GM10847 (cell line): Measurements from ENCODE around the gene NUDT21.
A peak's percentile ranks its signal among the peaks of the same experiment; 100 is the strongest.

Source experiments
- POLR2A ChIP-seq: IDR thresholded peaks from 2 replicates; pipeline ENCODE4 v1.6.1; 2011; ENCODE audit not compliant: insufficient read length; ENCODE audit errors: extremely low read depth

Gene NUDT21

GRCh38 chr16:56450986-56451752, at the start of gene NUDT21, which contains the start of gene OGFOD1:
Gene NUDT21 (minus strand): TSS chr16:56451332. CDS start chr16:56451202, 130 bp downstream.
Gene OGFOD1 (plus strand): TSS chr16:56451554. CDS start chr16:56451613, 59 bp downstream.
- peak; percentile 61 for TF ChIP-seq POLR2A

GRCh38 chr16:56493815-56494214, 42.7 kb upstream of the NUDT21 start:
- no peak for TF ChIP-seq POLR2A

- TF ChIP-seq POLR2A: no peak
Measured at GRCh38 chr16:56493126-56493525, 42.0 kb upstream of the NUDT21 start.

DNA sequence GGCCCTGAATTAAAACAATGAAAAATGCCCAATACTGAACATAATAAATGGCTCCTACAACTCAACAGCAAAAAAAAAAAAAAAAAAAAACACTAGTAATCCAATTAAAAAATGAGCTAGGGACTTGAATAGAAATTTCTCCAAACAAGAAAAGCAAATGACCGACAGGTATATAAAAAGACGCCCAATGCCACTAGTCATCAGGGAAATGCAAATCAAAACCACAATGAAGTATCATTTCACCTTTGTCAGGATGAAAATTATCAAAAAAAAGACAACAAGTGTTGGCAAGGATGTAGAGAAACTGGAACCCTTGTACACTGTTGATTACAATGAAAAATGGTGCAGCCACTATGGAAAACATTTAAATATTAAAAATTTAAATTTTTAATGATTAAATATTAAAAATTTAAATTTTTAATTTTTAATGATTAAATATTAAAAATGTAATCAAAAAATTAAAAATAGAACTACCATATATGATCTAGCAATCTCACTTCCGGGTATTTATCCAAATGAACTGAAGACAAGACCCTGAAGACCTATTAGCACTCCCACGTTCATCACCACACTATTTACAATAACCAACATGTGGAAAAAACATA, 40.6 kb upstream of the NUDT21 start:
- TF ChIP-seq POLR2A: no peak

GRCh38 chr16:56488035-56488434, 36.9 kb upstream of the NUDT21 start:
- no peak for TF ChIP-seq POLR2A

GRCh38 chr16:56483394-56483793, 32.3 kb upstream of the NUDT21 start:
- no peak for TF ChIP-seq POLR2A

DNA sequence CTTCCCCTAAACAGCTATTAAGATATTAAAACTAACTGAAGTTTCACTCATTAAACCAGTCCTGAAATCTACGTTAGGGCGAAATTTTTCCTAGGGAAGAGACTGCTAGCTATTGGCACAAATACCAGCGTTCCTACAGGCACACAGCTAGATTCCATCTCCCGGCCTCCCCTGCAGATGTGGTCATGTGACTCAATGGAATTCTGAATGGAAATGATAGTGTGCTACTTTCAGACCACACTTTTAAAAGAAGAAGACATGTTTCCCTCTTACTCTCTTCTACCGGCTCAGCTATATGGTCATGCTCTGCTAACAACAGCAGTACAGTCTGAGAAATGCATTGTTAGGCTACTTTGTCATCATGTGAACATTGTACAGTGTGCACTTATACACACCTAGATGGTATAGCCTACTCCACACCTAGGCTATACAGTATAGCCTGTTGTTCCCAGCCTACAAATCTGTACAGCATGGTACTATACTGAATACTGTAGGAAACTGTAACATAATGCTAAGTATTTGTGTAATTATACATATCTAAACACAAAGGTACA, 31.6 kb upstream of the NUDT21 start:
- TF ChIP-seq POLR2A: no peak

GRCh38 chr16:56481468-56482122, 30.5 kb upstream of the NUDT21 start:
- TF ChIP-seq POLR2A: no peak

GRCh38 chr16:56480776-56481467, 29.8 kb upstream of the NUDT21 start:
- no peak for TF ChIP-seq POLR2A

DNA sequence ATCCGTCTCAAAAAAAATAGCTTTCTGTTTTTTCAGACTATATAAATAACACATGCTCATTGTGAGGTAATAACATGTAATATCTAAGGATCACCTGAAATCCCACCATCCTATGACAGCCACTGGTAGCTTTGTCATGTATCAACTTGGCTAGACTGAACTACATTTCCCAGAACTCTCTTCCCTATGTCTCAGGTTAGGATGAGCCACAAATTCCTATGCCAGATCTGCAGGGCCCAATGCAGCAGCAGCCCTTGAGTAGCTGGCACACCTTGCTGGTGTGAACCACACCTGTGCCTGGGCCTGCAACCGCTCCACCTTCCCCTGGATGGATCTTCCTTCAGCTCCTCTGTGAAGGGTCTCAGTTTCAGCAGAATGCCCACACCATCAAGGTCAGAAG, 28.3 kb upstream of the NUDT21 start:
- TF ChIP-seq POLR2A: no peak

DNA sequence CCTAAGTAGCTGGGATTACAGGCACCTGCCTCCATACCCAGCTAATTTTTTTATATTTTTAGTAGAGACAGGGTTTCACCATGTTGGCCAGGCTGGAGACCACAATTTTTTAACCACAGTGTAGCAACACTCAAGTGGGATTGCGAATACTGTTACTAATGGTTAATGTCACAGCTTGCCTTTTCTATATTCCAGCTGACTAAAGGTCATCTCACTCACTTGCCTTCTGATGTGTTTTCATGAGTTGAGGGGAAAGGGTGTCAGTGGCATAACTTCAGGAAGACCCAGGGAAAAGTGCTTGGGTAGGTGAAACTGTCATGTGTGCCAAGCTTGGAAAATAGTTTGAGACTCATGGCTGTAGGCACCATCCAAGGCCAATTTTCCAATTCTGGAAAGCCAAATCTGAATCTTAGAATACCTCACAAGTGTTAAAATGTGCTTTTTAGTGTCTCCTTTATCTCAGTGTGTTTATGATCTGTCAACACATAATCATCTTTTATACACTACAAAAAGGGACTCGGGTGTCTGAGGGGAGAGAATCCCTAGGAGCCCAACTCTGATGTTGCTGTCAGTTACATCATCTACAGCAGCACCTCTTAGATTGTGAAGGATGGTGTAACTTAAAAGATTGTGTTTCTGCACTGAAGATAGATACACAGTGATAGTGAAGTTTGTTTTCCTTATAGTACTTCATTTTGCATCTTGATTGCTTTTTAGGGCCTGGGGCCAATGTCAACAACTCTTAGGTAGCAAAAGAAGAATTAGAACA, 27.3 kb upstream of the NUDT21 start:
- TF ChIP-seq POLR2A: no peak

DNA sequence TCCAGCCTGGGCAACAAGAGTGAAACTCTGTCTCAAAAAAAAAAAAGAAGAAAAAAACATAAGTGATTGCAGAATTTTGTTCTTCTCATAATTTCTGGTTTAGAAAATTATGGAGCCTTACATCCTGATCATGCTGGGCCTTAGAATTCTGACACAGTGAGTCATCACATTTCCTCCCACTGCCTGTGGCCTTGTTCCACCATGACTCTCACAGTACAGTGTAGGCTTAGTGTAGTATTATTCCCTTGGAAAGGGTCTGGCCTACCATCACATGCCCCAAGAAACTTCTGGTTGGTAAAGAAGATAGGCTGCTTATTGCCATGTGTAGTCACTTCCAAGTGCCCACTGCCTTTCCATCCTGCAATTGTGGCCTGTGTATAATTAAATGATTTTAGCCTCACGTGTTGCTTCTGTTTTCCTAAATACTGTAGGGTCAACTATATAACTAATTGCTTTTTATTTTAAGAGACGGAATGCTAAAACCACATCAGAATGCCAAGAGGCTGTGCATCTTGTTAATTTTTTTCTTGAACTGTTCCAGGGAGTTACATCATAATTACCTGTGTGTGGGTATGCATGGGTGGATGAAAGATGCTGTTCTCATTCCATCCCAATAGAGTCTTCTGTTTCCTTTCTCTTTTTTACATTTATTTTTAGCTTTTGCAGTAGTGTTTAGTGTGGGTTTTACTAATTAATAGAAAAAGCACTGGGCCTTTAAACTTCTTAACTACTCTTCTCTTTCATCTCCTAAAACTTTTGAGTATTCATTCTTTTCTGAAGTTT, 26.2 kb upstream of the NUDT21 start:
- TF ChIP-seq POLR2A: no peak

GRCh38 chr16:56475201-56475600, 24.1 kb upstream of the NUDT21 start:
- no peak for TF ChIP-seq POLR2A

DNA sequence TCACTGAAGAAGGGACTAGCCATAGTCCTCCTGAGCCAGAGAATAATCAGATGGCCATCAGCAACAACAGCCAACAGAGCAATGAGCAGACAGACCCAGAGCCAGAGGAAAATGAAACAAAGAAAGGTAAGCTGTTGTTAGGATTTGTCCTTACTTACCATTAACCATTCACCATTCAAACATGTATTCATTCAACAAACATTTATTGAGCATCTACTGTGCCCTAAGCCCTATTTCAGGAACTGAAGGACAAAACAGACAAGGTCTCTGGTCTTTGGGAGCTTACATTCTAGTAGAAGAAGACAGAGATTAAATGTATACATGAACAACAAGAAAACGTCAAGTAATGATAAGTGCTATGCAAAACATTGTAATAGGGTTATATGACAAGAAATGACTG, 19.5 kb upstream of the NUDT21 start:
- no peak for TF ChIP-seq POLR2A
